ENCODE measurements around the gene MEIS1. TPM values are rescaled to one million over a fixed set of nuclear protein-coding genes. Genes with fewer than 3 reads are reported as not detected.
A peak's percentile ranks its signal among the peaks of the same experiment; 100 is the strongest.

The MEIS1 gene
- total RNA-seq, 1 donor from 2014 or later, result 250 TPM

GRCh38 chr2:66559672-66560071 lies 124.7 kb downstream of the MEIS1 start:
- Mint-ChIP-seq H3K27ac (no peak overlapping the region), H3K27me3 (no peaks in the 10 kb centered on the region), H3K36me3 (peaks cover 39% of the 10 kb centered on the region), H3K4me3 (no peak overlapping the region), H3K9me3 (no peaks in the 10 kb centered on the region), H3K4me1 (ENCODE audit: unreplicated experiment) (peaks cover 48% of the 10 kb centered on the region)
- no peak for DNase-seq (ENCODE audit: extremely low spot score, unreplicated experiment)
- no peak for TF ChIP-seq CTCF (conservative IDR thresholded peaks at IDR 0.05)

GRCh38 chr2:66560683-66561082 lies 125.8 kb downstream of the MEIS1 start:
- H3K4me3 Mint-ChIP-seq, result peak overlapping the region; percentile 15
- no peak overlapping the region for H3K27ac Mint-ChIP-seq
- peaks cover 39% of the 10 kb centered on the region for H3K36me3 Mint-ChIP-seq
- H3K4me1 Mint-ChIP-seq (ENCODE audit: unreplicated experiment), result peaks cover 49% of the 10 kb centered on the region
- H3K9me3 Mint-ChIP-seq, result no peaks in the 10 kb centered on the region
- no peaks in the 10 kb centered on the region for H3K27me3 Mint-ChIP-seq
- no peak for TF ChIP-seq CTCF (conservative IDR thresholded peaks at IDR 0.05)
- no peak for DNase-seq (ENCODE audit: extremely low spot score, unreplicated experiment)

GRCh38 chr2:66561645-66562303 lies 126.8 kb downstream of the MEIS1 start:
- H3K9me3 Mint-ChIP-seq, result no peaks in the 10 kb centered on the region
- H3K27ac Mint-ChIP-seq, result peak overlapping the region; percentile 86
- H3K36me3 Mint-ChIP-seq, result peaks cover 33% of the 10 kb centered on the region
- H3K27me3 Mint-ChIP-seq, result no peaks in the 10 kb centered on the region
- H3K4me1 Mint-ChIP-seq (ENCODE audit: unreplicated experiment), result peaks cover 46% of the 10 kb centered on the region
- H3K4me3 Mint-ChIP-seq, result peak overlapping the region; percentile 74
- no peak for TF ChIP-seq CTCF (conservative IDR thresholded peaks at IDR 0.05)
- no peak for DNase-seq (ENCODE audit: extremely low spot score, unreplicated experiment)

GRCh38 chr2:66562304-66562685 lies 127.4 kb downstream of the MEIS1 start:
- Mint-ChIP-seq H3K9me3 (no peaks in the 10 kb centered on the region), H3K27ac (peak overlapping the region; percentile 86), H3K4me1 (ENCODE audit: unreplicated experiment) (peaks cover 52% of the 10 kb centered on the region), H3K4me3 (peak overlapping the region; percentile 10), H3K27me3 (no peaks in the 10 kb centered on the region), H3K36me3 (peaks cover 31% of the 10 kb centered on the region)
- no peak for TF ChIP-seq CTCF (conservative IDR thresholded peaks at IDR 0.05)
- no peak for DNase-seq (ENCODE audit: extremely low spot score, unreplicated experiment)

- peak overlapping the region; percentile 21 for H3K27ac Mint-ChIP-seq
- H3K36me3 Mint-ChIP-seq, result peaks cover 31% of the 10 kb centered on the region
- DNase-seq (ENCODE audit: extremely low spot score, unreplicated experiment), result no peak
- peak overlapping the region; percentile 6 for H3K4me3 Mint-ChIP-seq
- TF ChIP-seq CTCF (conservative IDR thresholded peaks at IDR 0.05), result no peak
- no peaks in the 10 kb centered on the region for H3K27me3 Mint-ChIP-seq
- no peaks in the 10 kb centered on the region for H3K9me3 Mint-ChIP-seq
- peaks cover 63% of the 10 kb centered on the region for H3K4me1 Mint-ChIP-seq (ENCODE audit: unreplicated experiment)
Measured at GRCh38 chr2:66563473-66563872, 128.5 kb downstream of the MEIS1 start.
